Measurements from ENCODE around the gene ATAD1.
"Not testable (repeated sequence)": the region's sequence is repeated elsewhere in the genome, so short reads cannot be mapped to it uniquely, and the experiment has no call there.

The ATAD1 gene

DNA sequence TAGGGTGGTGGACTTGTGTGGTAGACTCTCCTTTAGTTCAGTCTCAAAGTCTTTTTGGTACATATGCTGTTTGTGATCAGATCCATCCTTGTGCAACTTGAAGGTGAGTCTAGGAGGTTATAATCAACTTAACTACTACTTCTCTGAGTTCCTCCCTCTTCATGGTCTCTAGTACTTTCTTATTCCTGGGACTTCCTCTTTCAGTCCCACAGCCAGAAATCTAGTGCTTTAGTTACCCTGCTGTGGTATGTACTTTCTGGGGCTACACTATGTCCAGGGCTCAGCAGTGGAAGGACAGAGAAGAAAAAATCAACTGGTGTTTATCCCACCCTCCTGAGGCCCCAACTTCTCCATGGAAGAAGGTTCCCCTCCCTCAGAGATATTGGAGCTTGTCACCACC, 19.4 kb upstream of the ATAD1 start:
- Histone ChIP-seq H3K4me1 (ENCODE audit: insufficient read depth, low read length, severe bottlenecking) (peaks cover 5% of the 10 kb centered on the region), H3K27me3 (ENCODE audit: insufficient read depth, low read length) (no peaks in the 10 kb centered on the region), H3K9me2 (ENCODE audit: low read depth, low read length) (no peaks in the 10 kb centered on the region; the same call in 1 of the 2 replicates), H3K4me2 (ENCODE audit: low read length) (no peak overlapping the region), H3K79me2 (ENCODE audit: insufficient read depth, low read length) (no peaks in the 10 kb centered on the region), H2AFZ (ENCODE audit: low read length) (no peak overlapping the region), H4K20me1 (ENCODE audit: insufficient read depth, low read length) (no peaks in the 10 kb centered on the region), H3K9me3 (ENCODE audit: low read length) (0 out of 2 replicates have a peak, but pooled peaks cover 3% of the 10 kb centered on the region), H3K9ac (ENCODE audit: low read length) (no peak overlapping the region), H3K36me3 (ENCODE audit: insufficient read depth, low read length) (peaks cover 33% of the 10 kb centered on the region), H3K27ac (ENCODE audit: low read depth, low read length, poor library complexity, severe bottlenecking) (no peak overlapping the region), H3F3A (ENCODE audit: insufficient read depth, low read length) (no peaks in the 10 kb centered on the region), H3K4me3 (ENCODE audit: low read depth, low read length, poor library complexity, severe bottlenecking) (no peak overlapping the region)
- TF ChIP-seq, protein P1, sequence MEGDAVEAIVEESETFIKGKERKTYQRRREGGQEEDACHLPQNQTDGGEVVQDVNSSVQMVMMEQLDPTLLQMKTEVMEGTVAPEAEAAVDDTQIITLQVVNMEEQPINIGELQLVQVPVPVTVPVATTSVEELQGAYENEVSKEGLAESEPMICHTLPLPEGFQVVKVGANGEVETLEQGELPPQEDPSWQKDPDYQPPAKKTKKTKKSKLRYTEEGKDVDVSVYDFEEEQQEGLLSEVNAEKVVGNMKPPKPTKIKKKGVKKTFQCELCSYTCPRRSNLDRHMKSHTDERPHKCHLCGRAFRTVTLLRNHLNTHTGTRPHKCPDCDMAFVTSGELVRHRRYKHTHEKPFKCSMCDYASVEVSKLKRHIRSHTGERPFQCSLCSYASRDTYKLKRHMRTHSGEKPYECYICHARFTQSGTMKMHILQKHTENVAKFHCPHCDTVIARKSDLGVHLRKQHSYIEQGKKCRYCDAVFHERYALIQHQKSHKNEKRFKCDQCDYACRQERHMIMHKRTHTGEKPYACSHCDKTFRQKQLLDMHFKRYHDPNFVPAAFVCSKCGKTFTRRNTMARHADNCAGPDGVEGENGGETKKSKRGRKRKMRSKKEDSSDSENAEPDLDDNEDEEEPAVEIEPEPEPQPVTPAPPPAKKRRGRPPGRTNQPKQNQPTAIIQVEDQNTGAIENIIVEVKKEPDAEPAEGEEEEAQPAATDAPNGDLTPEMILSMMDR (IDR thresholded peaks at IDR 0.05; ENCODE audit: low read length), result no peak

DNA sequence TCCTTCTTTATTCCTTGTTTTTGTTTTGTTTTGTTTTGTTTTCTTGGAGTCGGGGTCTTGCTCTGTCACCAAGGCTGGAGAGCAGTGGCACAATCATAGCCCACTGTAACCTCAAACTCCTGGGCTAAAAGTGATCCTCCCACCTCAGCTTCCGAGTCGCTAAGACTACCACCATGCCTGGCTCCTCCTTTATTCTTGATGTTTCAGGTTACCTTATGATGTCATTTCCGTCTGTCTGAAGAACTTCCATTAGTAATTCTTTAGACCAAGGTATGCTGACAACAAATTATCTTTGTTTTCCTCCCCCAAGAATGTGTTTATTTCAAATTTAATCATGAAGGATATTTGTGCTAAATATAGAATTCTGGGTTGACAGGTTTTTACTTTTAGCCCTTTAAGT, 18.1 kb upstream of the ATAD1 start:
- H3F3A ChIP-seq (ENCODE audit: insufficient read depth, low read length), result no peaks in the 10 kb centered on the region
- H3K4me2 ChIP-seq (ENCODE audit: low read length), result no peak overlapping the region
- no peaks in the 10 kb centered on the region for H3K27me3 ChIP-seq (ENCODE audit: insufficient read depth, low read length)
- H3K36me3 ChIP-seq (ENCODE audit: insufficient read depth, low read length), result peaks cover 33% of the 10 kb centered on the region
- H3K79me2 ChIP-seq (ENCODE audit: insufficient read depth, low read length), result no peaks in the 10 kb centered on the region
- H4K20me1 ChIP-seq (ENCODE audit: insufficient read depth, low read length), result no peaks in the 10 kb centered on the region
- H3K9me2 ChIP-seq (ENCODE audit: low read depth, low read length), result no peaks in the 10 kb centered on the region; the same call in 1 of the 2 replicates
- H3K27ac ChIP-seq (ENCODE audit: low read depth, low read length, poor library complexity, severe bottlenecking), result no peak overlapping the region
- no peak overlapping the region for H3K4me3 ChIP-seq (ENCODE audit: low read depth, low read length, poor library complexity, severe bottlenecking)
- H3K9ac ChIP-seq (ENCODE audit: low read length), result no peak overlapping the region
- no peak for TF ChIP-seq EZH2 (IDR thresholded peaks at IDR 0.05; ENCODE audit: borderline replicate concordance, low read length)
- TF ChIP-seq, protein P1 (IDR thresholded peaks at IDR 0.05; ENCODE audit: low read length), result no peak
- 0 out of 2 replicates have a peak, but pooled peaks cover 3% of the 10 kb centered on the region for H3K9me3 ChIP-seq (ENCODE audit: low read length)
- no peak overlapping the region for H2AFZ ChIP-seq (ENCODE audit: low read length)
- H3K4me1 ChIP-seq (ENCODE audit: insufficient read depth, low read length, severe bottlenecking), result peaks cover 5% of the 10 kb centered on the region

DNA sequence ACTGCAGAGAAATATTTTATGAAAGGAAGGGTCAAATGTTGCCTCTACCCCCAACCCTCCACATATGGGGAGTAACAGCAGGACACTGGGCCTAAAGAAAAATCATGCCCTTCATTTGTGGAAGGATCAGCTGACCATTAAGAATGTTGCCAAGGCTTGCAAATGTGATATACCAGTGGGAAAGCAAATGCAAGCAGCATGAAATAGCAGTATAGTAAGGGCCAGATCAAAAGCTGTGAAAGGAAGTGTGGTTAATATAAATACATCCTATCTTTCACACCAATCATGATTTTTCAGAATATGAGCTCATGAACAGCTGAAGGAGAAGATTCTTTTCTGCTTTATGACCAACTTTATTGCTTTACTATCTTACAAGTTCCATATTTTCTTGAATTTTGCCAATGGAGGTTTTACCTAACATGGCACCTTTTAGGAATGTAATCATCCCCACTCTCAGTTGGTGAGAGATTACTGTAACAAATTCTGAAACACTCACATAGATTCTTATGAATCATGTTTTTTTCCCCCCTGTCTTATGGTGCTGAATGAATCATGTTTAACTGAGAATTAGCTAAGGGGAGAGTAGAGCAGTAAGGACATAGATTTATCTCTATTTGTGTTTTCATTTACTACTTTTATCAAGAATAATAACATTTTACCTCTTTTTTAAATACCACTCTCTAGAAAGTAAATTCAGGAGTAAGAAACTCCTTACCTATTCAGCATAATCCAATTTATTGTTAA, 12.1 kb upstream of the ATAD1 start:
- H3K9ac ChIP-seq (ENCODE audit: low read length), result no peak overlapping the region
- H3K9me2 ChIP-seq (ENCODE audit: low read depth, low read length), result no peaks in the 10 kb centered on the region
- H3K27ac ChIP-seq (ENCODE audit: low read depth, low read length, poor library complexity, severe bottlenecking), result no peak overlapping the region
- no peaks in the 10 kb centered on the region for H3K79me2 ChIP-seq (ENCODE audit: insufficient read depth, low read length)
- H3K4me2 ChIP-seq (ENCODE audit: low read length), result no peak overlapping the region
- H3K4me1 ChIP-seq (ENCODE audit: insufficient read depth, low read length, severe bottlenecking), result no peaks in the 10 kb centered on the region
- no peaks in the 10 kb centered on the region for H3K9me3 ChIP-seq (ENCODE audit: low read length)
- H3K36me3 ChIP-seq (ENCODE audit: insufficient read depth, low read length), result peaks cover 5% of the 10 kb centered on the region; the same call in 1 of the 2 replicates
- no peaks in the 10 kb centered on the region for H4K20me1 ChIP-seq (ENCODE audit: insufficient read depth, low read length)
- TF ChIP-seq EZH2 (IDR thresholded peaks at IDR 0.05; ENCODE audit: borderline replicate concordance, low read length), result no peak
- TF ChIP-seq, protein P1 (IDR thresholded peaks at IDR 0.05; ENCODE audit: low read length), result no peak
- H2AFZ ChIP-seq (ENCODE audit: low read length), result no peak overlapping the region
- H3K27me3 ChIP-seq (ENCODE audit: insufficient read depth, low read length), result no peaks in the 10 kb centered on the region
- H3K4me3 ChIP-seq (ENCODE audit: low read depth, low read length, poor library complexity, severe bottlenecking), result no peak overlapping the region
- H3F3A ChIP-seq (ENCODE audit: insufficient read depth, low read length), result no peaks in the 10 kb centered on the region

DNA sequence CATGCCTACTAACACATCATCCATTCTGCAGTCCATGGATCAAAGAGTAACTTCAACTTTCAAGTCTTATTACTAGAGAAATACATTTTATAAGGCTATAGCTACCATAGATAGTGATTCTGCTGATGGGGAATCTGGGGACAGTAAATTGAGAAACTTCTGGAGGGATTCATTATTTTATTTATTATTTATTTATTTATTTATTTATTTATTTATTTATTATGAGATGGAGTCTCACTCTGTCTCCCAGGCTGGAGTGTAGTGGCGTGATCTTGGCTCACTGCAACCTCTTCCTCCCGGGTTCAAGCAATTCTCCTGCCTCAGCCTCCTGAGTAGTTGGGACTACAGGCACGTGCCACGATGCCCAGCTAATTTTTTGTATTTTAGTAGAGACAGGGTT, 11.0 kb upstream of the ATAD1 start:
- not testable (repeated sequence) for H3K4me1 ChIP-seq (ENCODE audit: insufficient read depth, low read length, severe bottlenecking); H2AFZ ChIP-seq (ENCODE audit: low read length); H3K27me3 ChIP-seq (ENCODE audit: insufficient read depth, low read length); H3K9me3 ChIP-seq (ENCODE audit: low read length); H3K79me2 ChIP-seq (ENCODE audit: insufficient read depth, low read length); H4K20me1 ChIP-seq (ENCODE audit: insufficient read depth, low read length); H3K9ac ChIP-seq (ENCODE audit: low read length); H3K4me3 ChIP-seq (ENCODE audit: low read depth, low read length, poor library complexity, severe bottlenecking); H3K9me2 ChIP-seq (ENCODE audit: low read depth, low read length); H3F3A ChIP-seq (ENCODE audit: insufficient read depth, low read length); H3K36me3 ChIP-seq (ENCODE audit: insufficient read depth, low read length); H3K27ac ChIP-seq (ENCODE audit: low read depth, low read length, poor library complexity, severe bottlenecking); H3K4me2 ChIP-seq (ENCODE audit: low read length)

Data from OCI-LY1 (cell line).